LNCAP (cell line): ENCODE results near the gene BCAP31.

Experiments
- CTCF ChIP-seq: fragments of 450-650 bp; IDR thresholded peaks from 2 replicates; pipeline ENCODE4 v1.5.1; 2017; ENCODE audit warnings: mild to moderate bottlenecking

The BCAP31 gene

GRCh38 chrX:153690466-153690865, 33.7 kb downstream of the BCAP31 start:
- no peak for TF ChIP-seq CTCF

GRCh38 chrX:153689654-153690465, 34.3 kb downstream of the BCAP31 start:
- TF ChIP-seq CTCF: no peak

- no peak for TF ChIP-seq CTCF
Observed at GRCh38 chrX:153688911-153689590, 35.1 kb downstream of the BCAP31 start.

GRCh38 chrX:153688506-153688905, 35.7 kb downstream of the BCAP31 start:
- no peak for TF ChIP-seq CTCF

GRCh38 chrX:153688071-153688470, 36.1 kb downstream of the BCAP31 start:
- TF ChIP-seq CTCF: no peak

GRCh38 chrX:153687121-153688039, 36.8 kb downstream of the BCAP31 start, which contains the start of gene SLC6A8:
TSS of gene SLC6A8 (plus strand) at chrX:153687926. CDS start at chrX:153688575, 649 bp downstream.
- TF ChIP-seq CTCF: no peak

GRCh38 chrX:153686711-153687110, 37.5 kb downstream of the BCAP31 start:
- no peak for TF ChIP-seq CTCF
